Measurements from ENCODE around the gene MYLK2.
A peak's percentile ranks its signal among the peaks of the same experiment; 100 is the strongest.
"Not testable (repeated sequence)": the region's sequence is repeated elsewhere in the genome, so short reads cannot be mapped to it uniquely, and the experiment has no call there.

MYLK2 gene

DNA sequence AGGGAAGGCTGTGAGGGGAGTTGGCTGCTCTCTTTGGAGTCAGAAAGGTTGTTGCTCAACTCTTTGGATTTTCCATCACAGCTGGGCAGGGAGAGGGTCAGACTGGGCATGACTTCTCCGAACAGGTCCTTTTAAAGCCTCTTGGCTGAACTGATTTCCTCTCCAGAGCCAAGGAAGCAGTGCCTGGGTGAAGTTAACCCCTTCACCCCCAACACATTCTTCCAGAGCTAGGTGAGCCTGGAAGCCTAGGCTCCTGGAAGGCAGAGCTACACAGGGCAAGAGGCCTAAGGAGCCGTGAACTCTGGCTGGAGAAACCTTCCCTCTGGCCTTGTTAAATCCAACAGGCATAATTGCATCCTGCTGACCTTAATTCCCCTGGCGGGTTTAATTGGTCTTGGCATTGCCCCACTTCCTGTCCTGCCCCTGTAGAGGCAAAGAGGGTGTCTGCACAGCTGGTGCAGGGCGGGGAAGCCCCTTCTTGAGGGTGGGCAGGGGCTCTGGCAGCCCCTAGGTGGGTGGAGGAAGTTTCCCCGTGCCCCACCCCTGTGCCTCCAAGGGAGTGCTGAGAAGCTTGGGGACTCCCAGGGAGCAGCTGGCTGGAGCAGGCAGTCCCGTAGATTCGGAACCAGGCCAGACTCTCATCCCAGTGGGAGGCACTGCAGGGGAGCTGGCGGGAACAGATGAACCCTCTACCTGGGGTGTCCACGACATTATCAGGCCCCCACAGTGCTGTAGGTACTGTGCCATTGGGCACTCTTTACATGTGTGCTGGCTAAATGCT is 3.6 kb upstream of the MYLK2 start:
- no peak for DNase-seq (ENCODE audit: low spot score)

DNA sequence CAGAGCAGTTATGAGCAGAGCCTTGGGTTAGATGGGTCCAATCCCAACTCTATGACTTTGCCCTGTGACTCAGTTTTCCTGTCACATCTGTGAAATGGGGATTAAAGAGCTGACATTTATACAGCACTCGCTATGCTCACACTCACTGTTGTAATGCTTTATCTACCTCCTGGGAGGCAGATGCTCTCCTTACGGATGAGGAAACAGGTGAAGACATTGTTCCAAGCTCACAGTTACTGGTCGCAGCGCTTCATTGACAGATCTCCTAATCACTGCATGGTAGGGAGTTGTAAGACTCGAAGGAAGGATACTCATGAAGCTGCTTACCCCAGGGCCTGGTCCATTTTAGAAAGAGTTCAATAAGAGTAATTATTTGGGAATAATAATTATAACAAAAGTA is 2.9 kb upstream of the MYLK2 start:
- no peak for DNase-seq (ENCODE audit: low spot score)

DNA sequence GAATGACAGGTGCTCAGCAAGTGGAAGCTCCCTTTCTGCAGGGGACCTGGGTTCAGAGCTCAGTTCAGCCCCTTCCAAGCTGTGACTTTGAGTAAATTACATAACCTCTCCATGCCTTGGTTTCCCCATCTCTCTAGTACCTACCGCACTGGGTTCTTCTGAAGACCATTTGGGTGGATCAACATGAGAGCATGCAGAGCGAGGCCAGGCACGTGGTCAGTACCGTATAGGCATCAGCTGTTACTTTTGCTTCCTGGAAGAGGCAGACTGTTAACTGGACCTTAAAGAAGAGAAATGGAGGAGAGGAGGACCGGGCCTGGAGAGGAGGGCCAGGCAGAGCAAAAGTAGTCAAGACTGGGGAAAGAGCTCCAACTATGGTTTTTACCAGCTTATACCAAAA is 1.7 kb upstream of the MYLK2 start:
- DNase-seq (ENCODE audit: low spot score): no peak

DNA sequence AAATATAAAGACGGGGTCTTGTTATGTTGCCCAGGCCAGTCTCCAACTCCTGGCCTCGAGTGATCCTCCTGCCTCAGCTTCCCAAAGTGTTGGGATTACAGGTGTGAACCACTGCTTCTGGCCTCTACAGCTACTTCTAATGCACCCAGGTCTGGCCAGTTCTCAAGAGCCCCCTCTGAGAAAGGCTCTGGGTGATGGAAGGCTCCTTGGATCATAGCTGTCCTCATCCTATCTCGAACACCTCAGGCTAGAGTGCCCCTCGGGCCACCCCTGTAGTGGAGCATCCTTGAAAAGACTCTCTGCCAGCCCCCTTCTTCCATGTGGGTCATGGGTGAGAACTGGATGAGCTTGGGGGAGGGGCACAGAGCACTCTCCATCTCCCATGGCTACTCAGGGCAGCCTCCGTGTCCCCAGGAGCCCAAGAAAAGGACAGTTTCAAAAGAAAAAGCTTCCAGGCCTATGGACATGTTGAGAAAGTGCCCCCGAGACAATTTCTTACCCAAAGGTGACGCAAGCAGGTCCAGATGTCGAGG is 714 bp upstream of the MYLK2 start:
- DNase-seq (ENCODE audit: low spot score): no peak

DNA sequence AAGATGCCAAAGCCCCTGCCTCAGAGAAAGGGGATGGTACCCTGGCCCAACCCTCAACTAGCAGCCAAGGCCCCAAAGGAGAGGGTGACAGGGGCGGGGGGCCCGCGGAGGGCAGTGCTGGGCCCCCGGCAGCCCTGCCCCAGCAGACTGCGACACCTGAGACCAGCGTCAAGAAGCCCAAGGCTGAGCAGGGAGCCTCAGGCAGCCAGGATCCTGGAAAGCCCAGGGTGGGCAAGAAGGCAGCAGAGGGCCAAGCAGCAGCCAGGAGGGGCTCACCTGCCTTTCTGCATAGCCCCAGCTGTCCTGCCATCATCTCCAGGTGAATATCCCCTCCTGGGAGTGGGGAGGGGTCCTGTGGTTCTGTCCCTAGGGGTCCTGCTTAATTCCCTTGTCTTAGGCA is 1.1 kb downstream of the MYLK2 start:
- no peak for DNase-seq (ENCODE audit: low spot score)

DNA sequence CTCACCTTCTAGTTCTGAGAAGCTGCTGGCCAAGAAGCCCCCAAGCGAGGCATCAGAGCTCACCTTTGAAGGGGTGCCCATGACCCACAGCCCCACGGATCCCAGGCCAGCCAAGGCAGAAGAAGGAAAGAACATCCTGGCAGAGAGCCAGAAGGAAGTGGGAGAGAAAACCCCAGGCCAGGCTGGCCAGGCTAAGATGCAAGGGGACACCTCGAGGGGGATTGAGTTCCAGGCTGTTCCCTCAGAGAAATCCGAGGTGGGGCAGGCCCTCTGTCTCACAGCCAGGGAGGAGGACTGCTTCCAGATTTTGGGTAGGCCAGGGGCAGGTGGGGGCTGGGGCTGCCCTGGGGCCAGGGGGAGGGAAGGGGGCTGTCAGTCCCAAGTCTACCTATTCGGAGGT is 2.3 kb downstream of the MYLK2 start:
- DNase-seq (ENCODE audit: low spot score): no peak

DNA sequence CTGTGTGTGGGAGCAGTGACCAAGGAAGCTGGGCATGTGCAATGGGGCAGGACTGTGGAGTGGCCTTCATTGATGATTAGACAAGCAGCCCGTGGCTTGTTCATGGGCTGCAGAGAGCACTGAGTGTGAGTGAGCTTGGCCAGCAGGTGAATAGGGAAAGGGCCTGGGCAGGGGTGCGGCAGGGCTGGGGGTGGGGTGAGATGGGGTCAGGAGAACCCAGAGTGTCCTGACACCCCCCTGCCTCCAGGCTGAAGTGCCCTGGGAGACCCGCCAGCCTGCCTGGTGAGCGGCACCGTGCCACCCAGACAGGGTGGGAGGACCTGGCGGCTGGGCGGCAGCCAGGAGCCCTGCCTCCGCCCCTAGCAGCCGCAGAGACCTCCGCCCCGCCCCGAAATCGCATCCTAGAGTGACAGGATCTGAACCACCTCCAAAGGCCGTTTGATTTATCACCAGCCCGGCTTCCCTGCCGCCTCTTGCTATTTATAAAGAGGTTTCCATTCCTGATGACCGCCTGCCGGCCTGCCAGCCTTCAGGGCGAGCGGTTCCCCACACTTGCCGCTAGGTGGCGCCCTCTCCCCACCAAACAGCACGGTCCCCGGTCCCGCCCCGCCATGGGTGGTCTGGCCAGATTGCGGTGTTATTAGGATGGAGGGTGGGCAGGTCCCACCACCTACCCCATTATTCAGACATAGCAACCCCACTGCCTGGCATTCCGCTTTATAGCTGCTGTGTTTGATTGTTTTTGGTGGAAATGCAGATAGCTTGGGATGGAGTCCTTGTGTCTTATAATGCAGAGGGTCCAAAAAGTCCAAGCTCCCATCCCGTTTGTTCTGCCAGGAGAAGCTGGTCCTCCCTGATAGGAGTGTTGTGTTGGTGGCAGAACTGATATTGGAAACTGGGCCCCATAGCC is 3.5 kb downstream of the MYLK2 start:
- peak; percentile 49 for DNase-seq (ENCODE audit: low spot score)

DNA sequence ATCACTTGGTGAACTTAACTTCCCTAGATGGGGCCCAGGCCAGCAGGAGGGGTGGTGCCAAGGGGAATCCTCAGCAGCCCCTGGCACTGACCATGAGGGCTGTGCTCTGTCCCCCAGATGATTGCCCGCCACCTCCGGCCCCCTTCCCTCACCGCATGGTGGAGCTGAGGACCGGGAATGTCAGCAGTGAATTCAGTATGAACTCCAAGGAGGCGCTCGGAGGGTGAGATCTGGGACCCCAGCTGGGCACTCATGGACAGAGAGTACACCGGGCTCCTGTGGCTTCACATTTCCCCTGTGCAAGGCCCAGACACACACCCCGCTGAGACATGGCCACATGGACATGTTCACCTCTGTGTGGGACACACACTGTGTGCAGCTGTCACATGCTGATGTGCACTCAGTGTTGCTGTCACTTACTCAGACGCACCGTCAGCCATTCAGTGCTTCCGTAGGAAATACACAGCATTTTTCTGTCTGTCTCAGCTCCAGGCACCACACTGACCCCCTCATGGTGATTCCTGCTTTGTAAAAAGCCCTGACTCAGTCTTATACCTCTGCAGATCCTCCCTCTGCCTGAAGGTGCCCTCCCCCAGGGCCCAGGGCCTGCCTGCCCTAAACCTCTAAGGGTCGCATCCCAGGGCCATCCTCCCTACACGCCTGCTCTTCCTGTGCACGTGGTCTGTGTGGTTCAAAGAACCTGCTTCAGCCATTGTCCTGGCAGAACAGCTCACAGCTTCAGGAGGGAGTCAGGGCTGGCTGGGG is 4.4 kb downstream of the MYLK2 start:
- no peak for DNase-seq (ENCODE audit: low spot score)

DNA sequence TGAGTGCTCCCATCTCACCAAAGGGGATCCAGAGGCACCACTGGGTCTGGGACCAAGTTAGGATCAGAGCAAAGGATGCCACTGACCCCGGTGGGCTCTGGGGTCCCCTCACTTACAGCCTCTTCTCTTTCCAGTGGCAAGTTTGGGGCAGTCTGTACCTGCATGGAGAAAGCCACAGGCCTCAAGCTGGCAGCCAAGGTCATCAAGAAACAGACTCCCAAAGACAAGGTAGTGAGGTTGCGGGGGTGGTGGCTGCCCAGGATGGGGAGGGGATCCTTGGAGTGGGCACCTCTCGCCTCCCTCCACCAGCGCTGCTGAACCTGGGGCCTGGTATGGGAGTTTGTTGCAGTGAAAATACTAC is 4.9 kb downstream of the MYLK2 start:
- no peak for DNase-seq (ENCODE audit: low spot score)

DNA sequence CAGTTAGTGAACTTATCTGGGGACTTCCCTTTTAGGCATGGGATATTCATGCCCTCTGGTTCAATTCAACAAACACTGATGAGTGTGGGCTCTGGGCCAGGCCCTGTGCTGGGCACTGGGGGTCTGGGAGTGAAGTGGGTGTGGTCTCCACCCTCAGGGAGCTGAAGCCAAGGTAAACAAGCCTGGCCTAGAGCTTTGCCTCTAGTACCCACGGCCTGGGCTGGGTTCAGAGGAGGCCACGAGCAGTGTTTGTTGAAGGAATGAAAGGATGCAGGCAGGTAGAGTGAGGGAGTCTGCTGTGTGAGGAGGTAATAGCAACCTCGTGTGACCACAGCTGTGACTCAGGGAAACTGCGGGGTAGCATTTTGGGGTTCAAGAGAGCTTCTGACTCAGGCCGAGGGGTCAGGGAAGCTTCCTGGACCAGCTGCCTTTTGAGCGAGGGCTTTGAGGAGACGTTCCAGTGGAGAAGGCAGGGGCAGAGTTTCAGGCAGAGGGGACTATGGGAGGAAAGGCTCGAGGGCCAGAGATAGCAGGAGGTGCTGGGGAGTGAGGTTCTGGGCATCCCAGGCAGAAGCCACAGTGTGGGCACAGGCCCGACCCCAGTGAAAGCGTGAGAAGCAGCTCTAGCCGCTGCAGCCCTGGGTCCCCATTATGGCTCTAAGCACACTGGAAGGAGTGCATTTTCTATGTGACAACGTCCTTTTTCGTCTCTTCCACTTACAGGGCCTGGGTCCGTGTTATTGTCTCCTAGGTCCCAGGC is 5.6 kb downstream of the MYLK2 start:
- no peak for DNase-seq (ENCODE audit: low spot score)

DNA sequence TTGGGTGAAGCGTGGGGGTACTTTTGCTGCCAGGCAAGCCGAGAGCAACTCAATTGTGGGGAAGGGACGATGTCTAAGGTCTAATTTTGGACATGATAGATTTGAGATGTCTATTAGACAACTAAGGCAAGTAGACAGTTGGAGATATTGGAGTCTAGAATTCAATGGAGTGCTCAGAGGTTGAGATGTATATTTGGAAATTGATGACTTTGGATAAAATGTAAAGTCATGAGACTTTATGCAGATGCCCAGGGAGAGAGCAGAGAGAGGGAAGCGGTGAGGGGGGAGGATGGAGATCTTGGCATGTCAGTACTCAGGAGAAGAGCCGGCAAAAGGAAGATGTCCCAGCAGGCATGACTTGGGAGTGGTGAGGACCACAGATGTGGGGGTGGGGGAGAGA is 6.9 kb downstream of the MYLK2 start:
- no peak for DNase-seq (ENCODE audit: low spot score)

DNA sequence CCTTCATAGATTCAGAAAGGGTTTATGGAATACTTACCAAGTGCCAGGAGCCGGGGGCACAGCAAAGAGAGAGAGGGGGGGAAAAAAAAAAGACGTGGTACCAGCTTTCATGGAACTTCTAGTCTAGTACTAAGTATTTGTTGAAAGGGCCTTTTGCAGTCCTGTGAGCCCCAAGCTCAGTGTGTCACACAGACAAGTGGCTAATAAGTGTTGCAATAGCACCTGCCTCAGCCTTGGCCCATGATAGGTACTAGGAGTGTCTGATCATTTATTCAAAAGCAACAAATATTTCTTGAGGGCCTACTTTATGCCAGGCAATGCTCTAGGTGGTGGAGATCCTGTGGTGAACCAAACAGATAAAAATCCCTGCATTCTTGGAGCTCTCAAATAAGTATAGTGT is 7.9 kb downstream of the MYLK2 start:
- no peak for DNase-seq (ENCODE audit: low spot score)

DNA sequence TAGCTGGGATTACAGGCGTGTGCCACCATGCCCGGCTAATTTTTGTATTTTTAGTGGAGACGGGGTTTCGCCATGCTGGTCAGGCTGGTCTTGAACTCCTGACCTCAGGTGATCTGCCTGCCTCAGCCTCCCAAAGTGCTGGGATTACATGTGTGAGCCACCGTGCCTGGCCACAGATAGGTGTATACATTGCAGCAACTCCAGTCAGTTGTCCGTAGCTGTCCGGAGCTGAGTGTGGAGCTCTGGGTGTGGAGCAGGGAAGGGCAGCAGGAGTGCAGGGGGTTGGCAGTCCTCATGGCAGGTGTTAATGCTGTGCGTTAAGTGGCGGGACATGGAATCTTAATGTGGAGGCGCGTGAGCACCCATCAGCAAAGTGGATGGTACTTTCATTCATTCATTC is 8.9 kb downstream of the MYLK2 start:
- not testable (repeated sequence) for DNase-seq (ENCODE audit: low spot score)

DNA sequence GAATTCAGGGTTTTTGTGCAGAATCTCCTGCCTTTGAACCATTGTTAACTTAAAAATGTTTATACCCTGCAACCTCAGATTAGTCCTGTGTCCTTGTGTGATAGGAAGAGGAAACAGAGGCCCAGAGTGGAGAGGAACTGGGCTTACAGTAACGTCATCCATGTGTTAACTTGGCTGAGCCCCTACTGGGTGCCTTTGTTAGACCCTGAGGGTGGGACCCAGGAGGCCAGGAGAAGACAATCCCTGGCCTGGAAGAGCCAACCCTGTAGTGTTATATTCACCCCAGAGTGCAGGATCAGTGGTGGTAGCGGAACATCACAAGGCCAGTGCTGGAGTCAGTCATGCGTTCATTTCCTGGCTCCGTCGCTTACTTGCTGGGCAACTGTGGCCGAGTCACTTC is 10.6 kb downstream of the MYLK2 start:
- no peak for DNase-seq (ENCODE audit: low spot score)

DNA sequence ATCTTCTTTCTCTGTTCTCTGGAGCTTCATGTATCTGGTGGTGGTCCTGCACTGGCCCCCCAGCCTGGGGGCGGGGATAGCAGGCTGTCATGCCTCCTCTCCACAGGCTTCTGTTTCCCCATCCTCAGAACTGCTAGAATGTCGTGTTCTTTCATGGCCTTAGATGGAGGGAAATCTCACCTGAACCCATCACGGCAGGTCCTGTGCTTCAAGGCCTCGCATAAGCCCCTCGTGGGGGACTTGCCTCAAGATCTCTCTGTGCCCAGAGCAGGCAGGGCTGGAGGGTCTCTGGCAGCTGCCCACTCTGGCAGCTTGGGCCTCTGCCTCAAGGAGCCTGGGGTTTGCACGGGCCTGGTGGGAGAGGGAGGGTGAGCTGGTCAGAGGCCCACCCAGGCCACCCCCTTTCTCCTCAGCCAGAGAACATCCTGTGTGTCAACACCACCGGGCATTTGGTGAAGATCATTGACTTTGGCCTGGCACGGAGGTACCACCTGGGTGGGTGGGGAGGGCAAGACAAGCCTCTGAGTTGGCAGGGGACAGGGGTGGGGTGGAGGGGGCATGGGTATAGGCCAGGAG is 11.3 kb downstream of the MYLK2 start:
- no peak for DNase-seq (ENCODE audit: low spot score)

DNA sequence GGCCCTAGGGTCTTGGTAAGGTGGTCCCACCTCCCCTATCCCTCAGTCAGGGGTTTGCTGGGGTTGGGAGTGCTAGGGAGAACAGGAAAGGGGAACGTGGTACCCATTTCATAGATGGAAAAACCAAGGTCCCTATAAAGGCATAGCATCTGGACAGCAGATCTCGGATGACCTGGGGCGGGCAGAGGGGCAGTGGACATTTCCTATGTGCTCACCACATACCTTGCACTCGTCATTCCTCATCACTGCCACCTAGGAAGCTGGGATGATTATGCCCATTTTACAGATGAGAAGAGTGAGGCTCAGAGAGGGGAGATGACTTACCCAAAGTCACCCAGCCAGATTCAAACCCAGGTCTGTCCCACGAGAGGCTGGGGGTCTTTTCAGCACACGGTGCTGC is 12.1 kb downstream of the MYLK2 start:
- no peak for DNase-seq (ENCODE audit: low spot score)

DNA sequence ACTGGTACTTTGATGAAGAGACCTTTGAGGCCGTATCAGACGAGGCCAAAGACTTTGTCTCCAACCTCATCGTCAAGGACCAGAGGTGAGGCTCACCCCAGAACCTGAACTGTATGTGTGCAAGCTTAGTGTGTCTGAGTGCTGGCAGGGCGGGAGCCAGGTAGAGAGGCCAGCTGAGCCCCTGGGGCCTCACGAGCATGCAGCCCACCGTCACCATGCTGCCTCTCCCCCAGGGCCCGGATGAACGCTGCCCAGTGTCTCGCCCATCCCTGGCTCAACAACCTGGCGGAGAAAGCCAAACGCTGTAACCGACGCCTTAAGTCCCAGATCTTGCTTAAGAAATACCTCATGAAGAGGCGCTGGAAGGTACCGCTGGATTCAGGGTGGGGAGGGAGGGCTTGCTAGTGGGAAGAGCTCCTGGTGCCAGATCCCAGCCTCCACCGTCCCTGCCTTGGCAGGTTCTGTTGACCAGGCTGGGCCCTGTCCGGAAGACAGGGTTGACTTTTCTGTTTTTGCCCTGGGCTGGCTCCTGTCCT is 12.7 kb downstream of the MYLK2 start:
- no peak for DNase-seq (ENCODE audit: low spot score)

DNA sequence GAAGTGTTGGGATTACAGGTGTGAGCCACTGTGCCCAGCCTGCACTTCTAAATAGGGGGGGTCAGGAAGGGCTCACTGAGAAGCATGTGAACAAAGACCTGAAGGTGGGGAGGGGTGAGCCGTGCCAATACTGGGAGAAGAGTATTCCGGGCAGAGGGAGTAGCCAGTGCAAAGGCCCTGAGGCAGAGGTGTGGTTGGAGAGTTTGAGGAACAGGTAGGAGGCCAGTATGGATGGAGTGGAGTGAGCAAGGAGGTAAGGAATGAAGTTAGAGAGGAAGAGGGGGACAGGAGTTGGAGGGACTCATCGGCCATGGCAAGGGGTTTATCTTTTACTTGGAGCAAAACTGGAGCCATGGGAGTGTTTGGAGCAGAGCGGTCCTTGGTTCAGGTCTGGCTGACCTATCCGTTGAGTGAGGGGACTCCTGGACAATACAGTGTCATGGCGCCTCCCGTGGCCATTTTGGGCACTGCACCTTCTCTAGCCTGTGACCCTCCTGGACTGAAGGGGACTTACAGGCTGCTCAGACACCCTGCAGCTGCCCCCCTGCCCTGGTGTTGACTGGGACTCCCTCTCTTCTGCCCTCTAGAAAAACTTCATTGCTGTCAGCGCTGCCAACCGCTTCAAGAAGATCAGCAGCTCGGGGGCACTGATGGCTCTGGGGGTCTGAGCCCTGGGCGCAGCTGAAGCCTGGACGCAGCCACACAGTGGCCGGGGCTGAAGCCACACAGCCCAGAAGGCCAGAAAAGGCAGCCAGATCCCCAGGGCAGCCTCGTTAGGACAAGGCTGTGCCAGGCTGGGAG is 14.2 kb downstream of the MYLK2 start:
- no peak for DNase-seq (ENCODE audit: low spot score)

DNA sequence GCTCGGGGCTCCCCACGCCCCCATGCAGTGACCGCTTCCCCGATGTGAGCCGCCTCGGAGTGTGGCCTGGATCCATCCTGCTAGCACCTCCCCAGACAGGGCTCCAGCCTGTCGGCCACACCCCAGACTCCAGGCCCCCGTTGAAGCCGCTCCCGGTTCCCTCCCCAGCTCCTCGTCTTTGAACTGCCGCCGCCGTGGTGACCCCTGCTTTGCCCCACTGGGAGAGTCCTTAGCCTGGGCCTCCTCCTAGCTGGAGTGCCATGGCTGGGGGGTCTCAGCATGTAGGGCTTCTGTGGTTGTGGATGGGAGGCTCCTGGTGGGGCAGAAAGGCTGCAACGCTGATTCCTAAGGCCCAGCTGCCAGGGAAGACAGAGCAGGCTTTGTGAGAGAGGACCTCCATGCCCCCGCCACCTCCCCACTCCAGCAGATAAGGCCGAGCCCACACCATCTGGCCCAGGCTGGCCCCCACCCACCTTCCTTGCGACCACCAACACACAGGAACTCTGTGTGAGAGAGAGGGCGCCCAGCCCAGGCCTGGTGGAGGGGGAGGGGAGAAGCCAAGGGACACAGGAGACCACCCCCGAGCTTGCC is 14.9 kb downstream of the MYLK2 start:
- DNase-seq (ENCODE audit: low spot score): no peak

DNA sequence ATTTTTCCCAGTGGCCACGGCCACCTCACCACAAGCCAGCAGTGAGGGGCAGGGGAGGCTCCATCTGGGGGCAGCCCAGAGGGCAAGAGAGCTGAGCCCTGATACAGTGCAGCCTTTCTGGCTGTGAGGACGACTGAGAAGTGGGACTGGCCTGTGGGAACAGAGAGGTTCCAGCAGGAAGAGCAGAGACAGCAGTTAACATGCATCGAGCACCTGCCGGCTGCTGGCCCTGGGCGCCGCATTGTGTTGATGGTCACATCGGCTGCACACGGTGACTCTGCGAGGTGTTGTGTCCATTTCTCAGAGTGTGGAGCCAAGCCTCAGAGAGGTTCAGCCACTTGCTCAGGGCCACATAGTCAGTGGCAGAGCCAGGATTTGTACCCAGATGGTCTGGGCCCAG is 16.4 kb downstream of the MYLK2 start:
- no peak for DNase-seq (ENCODE audit: low spot score)
